NCI-H82 treated with DMSO at 0.1 percent for 48 hours (cell line): ENCODE data around the gene GATA5.

ENCODE experiments used
- DNase-seq: peaks from one replicate; lab custom pipeline; 2025; ENCODE audit not compliant: unreplicated experiment; lab: John Stamatoyannopoulos, UW

GATA5 gene

GRCh38 chr20:62418709-62419487 lies 56.9 kb downstream of the GATA5 start:
- DNase-seq: no peak

GRCh38 chr20:62417981-62418708 lies 57.6 kb downstream of the GATA5 start:
- no peak for DNase-seq

- DNase-seq: no peak
Observed at GRCh38 chr20:62416651-62417637, 58.9 kb downstream of the GATA5 start.

- DNase-seq: no peak
Observed at GRCh38 chr20:62415354-62416111, 60.3 kb downstream of the GATA5 start.

GRCh38 chr20:62413896-62414481 lies 61.8 kb downstream of the GATA5 start:
- DNase-seq: no peak
